Nephron progenitor cell (in vitro differentiated cells): Measurements from ENCODE around the gene SPCS2.

Experiments used
- DNase-seq: peaks from one replicate; pipeline ENCODE4 v3.0.0; 2021
- H3K27ac Mint-ChIP-seq: 2 replicates; pipeline ENCODE4 v1.8.0; 2021; ENCODE audit warnings: mild to moderate bottlenecking, moderate library complexity, mixed read lengths
- H3K27me3 Mint-ChIP-seq: 2 replicates; pipeline ENCODE4 v1.8.0; 2021; ENCODE audit warnings: mild to moderate bottlenecking, low read depth, mixed read lengths; ENCODE audit not compliant: poor library complexity
- H3K36me3 Mint-ChIP-seq: 2 replicates; pipeline ENCODE4 v1.8.0; 2021; ENCODE audit warnings: low read depth, mixed read lengths
- H3K4me1 Mint-ChIP-seq: 2 replicates; pipeline ENCODE4 v1.8.0; 2021; ENCODE audit warnings: mixed read lengths
- H3K4me3 Mint-ChIP-seq: 2 replicates; pipeline ENCODE4 v1.8.0; 2021; ENCODE audit warnings: mild to moderate bottlenecking, moderate library complexity, mixed read lengths
- H3K9me3 Mint-ChIP-seq: 2 replicates; pipeline ENCODE4 v1.8.0; 2021; ENCODE audit warnings: mild to moderate bottlenecking, moderate library complexity, mixed read lengths
- TF ChIP-seq, protein P1 (sequence below): fragments of 200-600 bp; sonication (generic); IDR thresholded peaks from 2 replicates; pipeline ENCODE4 v1.5.0; 2021; ENCODE audit warnings: antibody characterized with exemption

The SPCS2 gene

DNA sequence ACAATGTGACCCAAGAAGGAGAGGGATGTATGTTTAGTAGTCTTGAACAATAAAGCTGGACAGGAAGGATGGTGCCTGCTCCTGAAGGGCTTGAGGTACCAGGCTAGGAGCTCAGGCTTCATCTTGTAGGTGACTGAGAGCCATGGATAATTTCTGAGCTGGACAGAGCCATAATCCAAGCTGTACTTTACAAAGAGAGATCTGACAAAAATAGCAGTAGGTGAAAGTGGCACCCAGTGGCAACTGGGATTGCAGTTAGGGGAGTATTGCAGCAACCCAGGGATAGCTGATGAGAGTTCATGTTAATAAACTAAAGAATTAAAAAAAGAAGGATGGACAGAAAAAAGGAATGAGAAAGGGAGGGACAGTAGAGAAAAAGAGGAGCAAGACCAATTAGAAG is 7.6 kb upstream of the SPCS2 start:
- no peak for DNase-seq
- TF ChIP-seq, protein P1, sequence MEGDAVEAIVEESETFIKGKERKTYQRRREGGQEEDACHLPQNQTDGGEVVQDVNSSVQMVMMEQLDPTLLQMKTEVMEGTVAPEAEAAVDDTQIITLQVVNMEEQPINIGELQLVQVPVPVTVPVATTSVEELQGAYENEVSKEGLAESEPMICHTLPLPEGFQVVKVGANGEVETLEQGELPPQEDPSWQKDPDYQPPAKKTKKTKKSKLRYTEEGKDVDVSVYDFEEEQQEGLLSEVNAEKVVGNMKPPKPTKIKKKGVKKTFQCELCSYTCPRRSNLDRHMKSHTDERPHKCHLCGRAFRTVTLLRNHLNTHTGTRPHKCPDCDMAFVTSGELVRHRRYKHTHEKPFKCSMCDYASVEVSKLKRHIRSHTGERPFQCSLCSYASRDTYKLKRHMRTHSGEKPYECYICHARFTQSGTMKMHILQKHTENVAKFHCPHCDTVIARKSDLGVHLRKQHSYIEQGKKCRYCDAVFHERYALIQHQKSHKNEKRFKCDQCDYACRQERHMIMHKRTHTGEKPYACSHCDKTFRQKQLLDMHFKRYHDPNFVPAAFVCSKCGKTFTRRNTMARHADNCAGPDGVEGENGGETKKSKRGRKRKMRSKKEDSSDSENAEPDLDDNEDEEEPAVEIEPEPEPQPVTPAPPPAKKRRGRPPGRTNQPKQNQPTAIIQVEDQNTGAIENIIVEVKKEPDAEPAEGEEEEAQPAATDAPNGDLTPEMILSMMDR, result no peak
- no peak overlapping the region for H3K4me3 Mint-ChIP-seq
- H3K27ac Mint-ChIP-seq, result no peak overlapping the region
- H3K9me3 Mint-ChIP-seq, result peaks cover 4% of the 10 kb centered on the region
- H3K4me1 Mint-ChIP-seq, result no peaks in the 10 kb centered on the region
- peaks cover 9% of the 10 kb centered on the region for H3K27me3 Mint-ChIP-seq
- peaks cover 22% of the 10 kb centered on the region for H3K36me3 Mint-ChIP-seq

DNA sequence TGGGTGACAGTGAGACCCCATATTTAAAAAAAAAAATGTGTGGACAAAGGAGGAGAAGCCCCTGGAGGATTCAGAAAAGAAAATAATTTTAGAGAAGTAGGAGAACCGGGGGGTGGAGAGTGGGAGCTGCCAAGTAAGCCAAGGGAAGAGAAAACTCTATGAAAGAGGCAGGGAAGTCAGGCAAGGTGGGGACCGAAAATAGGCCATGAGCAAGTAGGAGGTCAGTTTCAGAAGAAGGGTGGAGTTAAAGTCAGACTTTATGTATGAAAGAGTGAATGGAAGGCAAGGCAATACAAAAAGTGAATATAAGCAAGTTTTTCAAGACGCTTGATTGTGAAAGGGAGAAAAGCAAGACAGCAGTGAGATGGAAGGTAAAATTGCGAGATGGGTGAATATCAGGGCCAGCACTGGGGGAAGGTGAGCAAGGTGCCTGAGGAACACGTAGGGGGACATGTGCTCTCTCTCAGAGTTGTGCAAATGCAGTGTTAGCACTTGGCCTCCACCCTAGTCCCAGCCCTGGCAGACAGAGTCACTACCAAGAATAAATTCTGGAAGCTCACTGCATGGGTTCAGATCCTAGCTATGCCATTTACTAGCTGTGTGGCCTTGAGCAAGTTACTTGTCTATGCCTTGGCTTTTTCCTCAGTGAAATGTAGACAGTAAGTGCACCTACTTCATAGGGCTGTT is 6.8 kb upstream of the SPCS2 start:
- no peak overlapping the region for H3K4me3 Mint-ChIP-seq
- H3K27ac Mint-ChIP-seq, result no peak overlapping the region
- TF ChIP-seq, protein P1, result no peak
- peaks cover 9% of the 10 kb centered on the region for H3K27me3 Mint-ChIP-seq
- no peaks in the 10 kb centered on the region for H3K4me1 Mint-ChIP-seq
- H3K9me3 Mint-ChIP-seq, result peaks cover 4% of the 10 kb centered on the region
- peaks cover 17% of the 10 kb centered on the region for H3K36me3 Mint-ChIP-seq
- DNase-seq, result no peak

DNA sequence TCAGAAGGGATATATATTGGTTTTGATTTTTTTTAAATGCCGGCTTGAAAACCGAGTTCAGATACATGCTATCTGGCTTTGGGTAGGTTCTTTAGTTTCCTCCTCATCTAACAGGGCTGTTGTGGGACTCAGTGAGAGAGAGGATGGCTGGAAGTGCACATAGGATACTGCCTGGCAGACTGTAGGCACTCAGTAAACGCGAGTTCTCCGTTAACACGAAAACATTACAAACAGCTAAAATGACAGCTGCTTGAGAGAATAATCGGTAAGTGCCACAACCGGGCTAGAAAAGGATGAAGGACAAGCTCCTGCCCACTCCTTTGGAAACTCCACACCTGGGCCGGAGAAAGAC is 544 bp upstream of the SPCS2 start:
- TF ChIP-seq, protein P1, result no peak
- H3K27ac Mint-ChIP-seq, result no peak overlapping the region

DNA sequence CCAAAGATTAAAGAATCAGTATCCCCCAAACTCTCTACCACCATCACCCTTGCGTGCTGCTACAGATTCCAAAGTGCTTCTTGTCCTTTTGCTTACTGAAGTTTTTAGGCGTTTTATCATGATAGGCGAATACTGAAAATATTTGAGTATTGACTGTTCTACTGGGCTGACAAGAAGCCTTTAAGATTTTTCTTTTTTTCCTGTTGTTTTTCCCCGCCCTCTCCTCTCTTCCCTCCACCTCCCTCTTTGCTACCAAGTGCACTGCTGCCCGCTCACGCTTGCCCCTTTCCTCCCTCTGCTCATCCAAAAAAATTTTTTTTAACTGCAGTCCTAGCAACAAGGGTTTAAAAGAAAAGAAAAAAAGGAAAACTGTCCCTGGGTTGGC is 679 bp downstream of the SPCS2 start:
- H3K4me1 Mint-ChIP-seq, result peaks cover 23% of the 10 kb centered on the region
- H3K9me3 Mint-ChIP-seq, result peaks cover 11% of the 10 kb centered on the region
- peak overlapping the region; percentile 95 for H3K27ac Mint-ChIP-seq
- peak overlapping the region; percentile 99 for H3K4me3 Mint-ChIP-seq
- peaks cover 42% of the 10 kb centered on the region for H3K36me3 Mint-ChIP-seq
- peaks cover 4% of the 10 kb centered on the region for H3K27me3 Mint-ChIP-seq
- no peak for DNase-seq
- TF ChIP-seq, protein P1, result no peak

More for the DNA sequence above, 544 bp upstream of the SPCS2 start:
- DNase-seq, result no peak
- H3K4me3 Mint-ChIP-seq, result peak overlapping the region; percentile 99
- H3K27me3 Mint-ChIP-seq, result peaks cover 4% of the 10 kb centered on the region
- H3K9me3 Mint-ChIP-seq, result peaks cover 4% of the 10 kb centered on the region
- H3K36me3 Mint-ChIP-seq, result peaks cover 30% of the 10 kb centered on the region
- peaks cover 23% of the 10 kb centered on the region for H3K4me1 Mint-ChIP-seq

DNA sequence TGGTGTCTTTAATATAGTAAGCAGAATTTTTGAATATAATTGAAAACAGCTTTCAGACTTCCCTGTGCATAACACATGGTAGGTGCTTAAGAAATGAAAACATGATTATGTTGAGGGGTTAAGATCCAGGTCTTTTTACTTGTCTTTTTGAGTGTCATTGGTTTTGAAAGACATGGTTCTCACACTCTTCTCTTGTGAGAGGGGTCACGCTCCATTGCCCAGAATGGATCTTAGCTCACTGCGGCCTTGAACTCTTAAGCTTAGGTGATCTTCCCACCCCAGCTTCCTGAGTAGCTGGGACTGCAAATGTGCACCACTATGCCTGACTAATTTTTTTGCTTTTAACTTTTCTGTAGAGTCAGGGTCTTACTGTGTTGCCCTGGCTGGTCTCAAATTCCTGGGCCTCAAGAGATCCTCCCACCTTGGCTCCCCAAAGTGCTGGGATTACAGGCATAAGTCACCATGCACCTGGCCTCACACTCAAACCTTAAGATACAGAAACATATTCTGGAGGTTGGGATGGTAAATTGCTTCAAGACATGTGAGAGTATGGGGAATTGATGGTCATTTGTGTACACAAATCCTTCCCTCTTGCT is 1.4 kb downstream of the SPCS2 start:
- Mint-ChIP-seq H3K4me3 (peak overlapping the region; percentile 99), H3K36me3 (peaks cover 49% of the 10 kb centered on the region), H3K27me3 (peaks cover 4% of the 10 kb centered on the region), H3K27ac (peak overlapping the region; percentile 95), H3K9me3 (peaks cover 15% of the 10 kb centered on the region), H3K4me1 (peaks cover 23% of the 10 kb centered on the region)
- TF ChIP-seq, protein P1, result no peak
- peak; percentile 22 for DNase-seq

DNA sequence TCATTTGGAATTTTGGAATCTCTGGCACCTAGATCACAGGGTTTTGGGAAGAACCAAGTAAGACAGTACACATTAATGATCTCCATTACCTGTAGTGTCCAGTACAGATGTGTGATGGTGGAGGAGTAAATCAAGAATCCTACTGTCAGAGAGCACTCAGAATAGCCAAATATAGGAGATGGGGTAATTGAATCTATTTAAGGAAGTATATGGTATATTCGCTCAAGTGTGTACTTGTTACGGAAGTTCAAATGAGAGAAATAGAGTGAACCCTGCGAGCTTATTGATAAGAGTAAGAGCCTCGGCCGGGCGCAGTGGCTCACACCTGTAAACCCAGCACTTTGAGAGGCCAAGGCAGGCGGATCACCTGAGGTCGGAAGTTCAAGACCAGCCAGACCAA is 2.2 kb downstream of the SPCS2 start:
- no peak for DNase-seq
- Mint-ChIP-seq H3K9me3 (peaks cover 13% of the 10 kb centered on the region), H3K36me3 (peaks cover 54% of the 10 kb centered on the region), H3K4me3 (peak overlapping the region; percentile 99), H3K27ac (no peak overlapping the region), H3K27me3 (peaks cover 3% of the 10 kb centered on the region), H3K4me1 (peaks cover 25% of the 10 kb centered on the region)
- TF ChIP-seq, protein P1, result no peak
